GM12878 (cell line): ENCODE data around the gene STK10. TPM values are rescaled to one million over a fixed set of nuclear protein-coding genes. Genes with fewer than 3 reads are reported as not detected.

ENCODE experiments used
- ATAC-seq: fragments of 200-7000 bp; cut with Tn5 transposase; 3 replicates; pipeline ENCODE4 v1.9.1; 2020; ENCODE audit warnings: mild to moderate bottlenecking, moderate library complexity
- BruUV-seq: library from RNA; stranded (reverse); fragments of 400-500 nt; replicated peaks from 2 replicates; lab custom pipeline; 2021; lab: Mats Ljungman, UMichigan
- CTCF ChIA-PET: fragments of 300-600 bp; sonication (Branson Sonifier 250); formaldehyde crosslinking; extraction: SDS; loops from one replicate; lab custom pipeline; 2021; ENCODE audit warnings: inconsistent platforms; lab: Yijun Ruan, JAX
- POLR2A ChIA-PET: fragments of 350-600 bp; formaldehyde crosslinking; extraction: SDS; loops from one replicate; lab custom pipeline; 2021; ENCODE audit warnings: inconsistent platforms; lab: Charles Lee
- RAD21 ChIA-PET: fragments of 300-600 bp; sonication (Branson Sonifier 250); formaldehyde crosslinking; loops from one replicate; lab custom pipeline; 2023; ENCODE audit warnings: antibody characterized with exemption; ENCODE audit not compliant: unreplicated experiment; lab: Charles Lee
- SMC1A ChIA-PET: fragments of 300-600 bp; sonication (Branson Sonifier 250); formaldehyde crosslinking; loops from one replicate; lab custom pipeline; 2023; ENCODE audit not compliant: unreplicated experiment, uncharacterized antibody; lab: Charles Lee
- DNase-seq: peaks from one replicate; pipeline ENCODE4 v3.0.0-alpha.2; 2011; ENCODE audit warnings: low read depth, low spot score
- FAIRE-seq: peaks from 3 replicates; lab custom pipeline; 2011; peaks lifted over from hg19 to GRCh38; lab: Jason Lieb, UNC
- H2AFZ ChIP-seq: 2 replicates; pipeline ENCODE4 v1.6.0; 2011; ENCODE audit warnings: low read depth, low read length, control low read depth; ENCODE audit not compliant: control insufficient read depth
- H3K27ac ChIP-seq: 2 replicates; pipeline ENCODE4 v1.5.1; 2011; ENCODE audit warnings: control low read depth; ENCODE audit not compliant: control insufficient read depth, insufficient read depth
- H3K27me3 ChIP-seq, 2 experiments: replicated peaks in 1 of 2; 2 replicates each; pipeline versions ENCODE4 v1.6.0 to v1.6.1; 2011; ENCODE audit warnings: low read length in 1 of 2; ENCODE audit not compliant: control insufficient read depth in 2 of 2, insufficient read depth in 2 of 2
- H3K36me3 ChIP-seq, 2 experiments: 2 replicates each; pipeline ENCODE4 v1.5.1; 2011; ENCODE audit warnings: low read length in 1 of 2; ENCODE audit not compliant: control insufficient read depth in 2 of 2, insufficient read depth in 2 of 2
- H3K4me1 ChIP-seq: 2 replicates; pipeline ENCODE4 v1.6.1; 2011; ENCODE audit warnings: mild to moderate bottlenecking, low read length, moderate library complexity, mixed read lengths; ENCODE audit not compliant: control insufficient read depth, insufficient read depth
- H3K4me2 ChIP-seq: 2 replicates; pipeline ENCODE4 v1.6.0; 2011; ENCODE audit warnings: control low read depth; ENCODE audit not compliant: control insufficient read depth, insufficient read depth
- H3K4me3 ChIP-seq: fragments of 200-600 bp; sonication (generic); 2 replicates; pipeline ENCODE4 v1.5.1; 2016
- H3K79me2 ChIP-seq: 2 replicates; pipeline ENCODE4 v1.6.0; 2011; ENCODE audit warnings: low read length; ENCODE audit not compliant: control insufficient read depth, insufficient read depth
- H3K9ac ChIP-seq: 2 replicates; pipeline ENCODE4 v1.8.0; 2011; ENCODE audit warnings: low read length, control low read depth, mixed read lengths; ENCODE audit not compliant: control insufficient read depth, insufficient read depth
- H3K9me3 ChIP-seq: replicated peaks from 3 replicates; pipeline ENCODE4 v1.5.1; 2011; ENCODE audit warnings: mild to moderate bottlenecking, low read length; ENCODE audit not compliant: control insufficient read depth, insufficient read depth
- H4K20me1 ChIP-seq: 2 replicates; pipeline ENCODE4 v1.6.0; 2011; ENCODE audit not compliant: control insufficient read depth, insufficient read depth
- BMI1 ChIP-seq: fragments of 450-650 bp; IDR thresholded peaks from 2 replicates; pipeline ENCODE4 v1.6.1; 2016; ENCODE audit warnings: mild to moderate bottlenecking, moderate library complexity, borderline replicate concordance
- CBX3 ChIP-seq: fragments of 200-600 bp; sonication (generic); IDR thresholded peaks from 2 replicates; pipeline ENCODE4 v1.6.1; 2016; ENCODE audit warnings: low read depth, borderline replicate concordance
- CHD1 ChIP-seq: IDR thresholded peaks from 2 replicates; pipeline ENCODE4 v1.6.1; 2012; ENCODE audit warnings: low read depth, low read length, improper control_type of control experiment
- POU2F2 ChIP-seq: IDR thresholded peaks from 3 replicates; pipeline ENCODE4 v1.6.1; 2011; ENCODE audit warnings: low read depth, mild to moderate bottlenecking, low read length, borderline replicate concordance
- RFX5 ChIP-seq: IDR thresholded peaks from 2 replicates; pipeline ENCODE4 v1.6.1; 2011; ENCODE audit warnings: low read depth, low read length, improper control_type of control experiment
- ZNF384 ChIP-seq: IDR thresholded peaks from 2 replicates; pipeline ENCODE4 v1.6.1; 2012; ENCODE audit warnings: low read depth, mild to moderate bottlenecking, low read length, improper control_type of control experiment, borderline replicate concordance
- WGBS: methylation state at CpG from one replicate; pipeline ENCODE4 v1.1.6; 2016; ENCODE audit warnings: low lambda C conversion rate; ENCODE audit not compliant: insufficient replicate concordance, insufficient coverage; ENCODE audit errors: missing lambda C conversion rate; 5-methylcytosine and 5-hydroxymethylcytosine counted together
- in situ Hi-C: fragments of 300-500 bp; cut with MboI; formaldehyde crosslinking; loops from 9 replicates; pipeline ENCODE4 v1.14.3; 2018; ENCODE audit warnings: mixed read lengths
- intact Hi-C: fragments of 100-400 bp; cut with micrococcal nuclease; formaldehyde crosslinking; loops from one replicate; pipeline ENCODE4 v1.14.2; 2022; ENCODE audit not compliant: unreplicated experiment
- polyA plus RNA-seq, 11 experiments: library from polyadenylated mRNA; depleted of rRNA in 4 of 11; unstranded in 6 of 11; stranded (reverse) in 5 of 11; fragments of >200 nt; fragmentation: Nextera tagmentation in 4 of 11; fragmentation: Illumina TruSeq in 1 of 11; extraction: Ambion mirVana in 4 of 11; extraction: Trizol in 1 of 11; gene quantifications; 1 replicate in 1 of 11; 2 replicates in 10 of 11; pipeline versions ENCODE4 v1.2.1 to v1.2.3, GENCODE V29; 2011 to 2016; ENCODE audit warnings: inconsistent platforms in 2 of 11, missing spikeins in 2 of 11, low read depth in 1 of 11
- total RNA-seq, 4 experiments: library from RNA; depleted of rRNA in 3 of 4; stranded (reverse); fragments of >200 nt in 3 of 4; fragmentation: Illumina TruSeq in 1 of 4; extraction: Trizol in 1 of 4; gene quantifications; 2 replicates each; pipeline versions ENCODE4 v1.2.1 to v1.2.3, GENCODE V29; 2013 to 2021
- TF ChIP-seq, protein P1 (sequence below): IDR thresholded peaks from 2 replicates; pipeline ENCODE4 v1.6.1; 2011; ENCODE audit warnings: mild to moderate bottlenecking, low read depth, low read length, moderate library complexity; ENCODE audit not compliant: insufficient replicate concordance
- TF ChIP-seq, protein P2 (sequence below): fragments of 450-650 bp; IDR thresholded peaks from 2 replicates; pipeline ENCODE4 v1.6.1; 2017; ENCODE audit warnings: mild to moderate bottlenecking, low read depth, inconsistent platforms; ENCODE audit not compliant: poor library complexity, severe bottlenecking
- TF ChIP-seq, protein P3 (sequence below): fragments of 450-650 bp; IDR thresholded peaks from 2 replicates; pipeline ENCODE4 v1.6.1; 2017; ENCODE audit warnings: low read depth, mild to moderate bottlenecking, moderate library complexity
- TF ChIP-seq, protein P4 (sequence below): IDR thresholded peaks from 2 replicates; pipeline ENCODE4 v1.6.1; 2011; ENCODE audit warnings: borderline replicate concordance, low read depth, mild to moderate bottlenecking, moderate library complexity, mixed read lengths, low read length; ENCODE audit not compliant: insufficient read depth; ENCODE audit errors: extremely low read length
- TF ChIP-seq, protein P5 (sequence below): fragments of 450-650 bp; conservative IDR thresholded peaks from 2 replicates; pipeline ENCODE4 v1.6.1; 2017; ENCODE audit warnings: mild to moderate bottlenecking, moderate library complexity
- TF ChIP-seq, protein P6 (sequence below): IDR thresholded peaks from 2 replicates; pipeline ENCODE4 v1.6.1; 2011; ENCODE audit warnings: low read depth, low read length, improper control_type of control experiment, borderline replicate concordance

STK10 gene
- total and polyA plus RNA-seq, 10 of the 15 experiments (the other 5 are each of a cell fraction or from before 2014, with no cell fraction given), result 14.2 to 96.4 (median 50.6) TPM

DNA sequence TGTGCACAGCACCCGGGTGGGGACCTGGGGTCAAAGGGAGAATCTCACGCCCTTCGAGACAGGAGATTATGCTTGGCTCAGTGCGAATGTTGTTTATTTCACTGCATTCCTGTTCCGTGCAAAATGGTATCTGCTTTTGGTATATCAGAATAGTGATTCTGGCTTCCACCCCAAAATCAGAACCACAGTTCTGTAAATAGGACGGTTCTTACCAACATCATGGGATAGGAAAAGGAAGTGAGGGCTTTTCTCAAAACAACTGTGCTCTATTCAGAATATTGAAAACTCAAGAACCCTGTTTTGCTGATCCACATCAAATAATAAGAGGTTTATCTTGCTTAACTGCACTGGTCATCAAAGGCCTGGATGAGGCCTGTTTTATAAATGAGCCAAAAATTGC lies 129.9 kb downstream of the STK10 start (continued):
- TF ChIP-seq, protein P1, sequence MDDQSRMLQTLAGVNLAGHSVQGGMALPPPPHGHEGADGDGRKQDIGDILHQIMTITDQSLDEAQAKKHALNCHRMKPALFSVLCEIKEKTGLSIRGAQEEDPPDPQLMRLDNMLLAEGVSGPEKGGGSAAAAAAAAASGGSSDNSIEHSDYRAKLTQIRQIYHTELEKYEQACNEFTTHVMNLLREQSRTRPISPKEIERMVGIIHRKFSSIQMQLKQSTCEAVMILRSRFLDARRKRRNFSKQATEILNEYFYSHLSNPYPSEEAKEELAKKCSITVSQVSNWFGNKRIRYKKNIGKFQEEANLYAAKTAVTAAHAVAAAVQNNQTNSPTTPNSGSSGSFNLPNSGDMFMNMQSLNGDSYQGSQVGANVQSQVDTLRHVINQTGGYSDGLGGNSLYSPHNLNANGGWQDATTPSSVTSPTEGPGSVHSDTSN, result no peak
- TF ChIP-seq BMI1, result no peak

DNA sequence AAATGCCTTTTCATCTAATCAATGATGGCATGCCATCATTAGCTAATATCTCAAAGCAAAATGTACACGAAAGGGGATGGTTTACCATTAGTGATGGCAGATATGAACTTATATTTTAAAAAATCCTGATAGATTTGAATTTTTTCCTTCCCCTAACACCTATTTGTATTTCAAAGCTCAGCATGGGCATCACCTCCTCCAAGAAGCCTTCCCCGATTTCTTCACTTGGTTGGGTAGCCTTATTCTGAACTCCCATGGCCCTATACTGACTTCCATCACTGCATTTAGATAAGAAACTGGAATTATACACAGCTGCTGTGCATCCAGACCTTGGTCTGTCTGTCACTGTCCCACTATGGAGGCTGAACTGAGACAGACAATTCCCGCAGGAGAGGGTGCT lies 132.0 kb downstream of the STK10 start:
- DNase-seq (no peak), ATAC-seq (no peak), FAIRE-seq (no peak)
- H3K36me3 ChIP-seq, result peaks cover 33 to 50% of the 10 kb centered on the region in 2 experiments
- H3K79me2 ChIP-seq, result no peaks in the 10 kb centered on the region
- H3K4me2 ChIP-seq, result no peak overlapping the region
- ChIA-PET SMC1A (no interaction called here), POLR2A (no interaction called here), RAD21 (no interaction called here), CTCF (no interaction called here)
- no peak overlapping the region for H3K27ac ChIP-seq
- H3K9me3 ChIP-seq, result no peaks in the 10 kb centered on the region
- H4K20me1 ChIP-seq, result no peaks in the 10 kb centered on the region
- in situ Hi-C loops, result no loop called here
- intact Hi-C loops, result no loop called here
- 86% methylated on average over 3 of the region's 3 CpGs for whole genome bisulfite sequencing
- H3K27me3 ChIP-seq, result no peaks in the 10 kb centered on the region
- no peak overlapping the region for H3K4me3 ChIP-seq
- no peak overlapping the region for H2AFZ ChIP-seq
- no TSS peak for BruUV-seq
- H3K4me1 ChIP-seq, result no peaks in the 10 kb centered on the region
- no peak overlapping the region for H3K9ac ChIP-seq
- TF ChIP-seq CBX3, result no peak
- TF ChIP-seq, protein P2, sequence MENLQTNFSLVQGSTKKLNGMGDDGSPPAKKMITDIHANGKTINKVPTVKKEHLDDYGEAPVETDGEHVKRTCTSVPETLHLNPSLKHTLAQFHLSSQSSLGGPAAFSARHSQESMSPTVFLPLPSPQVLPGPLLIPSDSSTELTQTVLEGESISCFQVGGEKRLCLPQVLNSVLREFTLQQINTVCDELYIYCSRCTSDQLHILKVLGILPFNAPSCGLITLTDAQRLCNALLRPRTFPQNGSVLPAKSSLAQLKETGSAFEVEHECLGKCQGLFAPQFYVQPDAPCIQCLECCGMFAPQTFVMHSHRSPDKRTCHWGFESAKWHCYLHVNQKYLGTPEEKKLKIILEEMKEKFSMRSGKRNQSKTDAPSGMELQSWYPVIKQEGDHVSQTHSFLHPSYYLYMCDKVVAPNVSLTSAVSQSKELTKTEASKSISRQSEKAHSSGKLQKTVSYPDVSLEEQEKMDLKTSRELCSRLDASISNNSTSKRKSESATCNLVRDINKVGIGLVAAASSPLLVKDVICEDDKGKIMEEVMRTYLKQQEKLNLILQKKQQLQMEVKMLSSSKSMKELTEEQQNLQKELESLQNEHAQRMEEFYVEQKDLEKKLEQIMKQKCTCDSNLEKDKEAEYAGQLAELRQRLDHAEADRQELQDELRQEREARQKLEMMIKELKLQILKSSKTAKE, result no peak
- no peak for TF ChIP-seq ZNF384
- TF ChIP-seq CHD1, result no peak
- TF ChIP-seq, protein P3, sequence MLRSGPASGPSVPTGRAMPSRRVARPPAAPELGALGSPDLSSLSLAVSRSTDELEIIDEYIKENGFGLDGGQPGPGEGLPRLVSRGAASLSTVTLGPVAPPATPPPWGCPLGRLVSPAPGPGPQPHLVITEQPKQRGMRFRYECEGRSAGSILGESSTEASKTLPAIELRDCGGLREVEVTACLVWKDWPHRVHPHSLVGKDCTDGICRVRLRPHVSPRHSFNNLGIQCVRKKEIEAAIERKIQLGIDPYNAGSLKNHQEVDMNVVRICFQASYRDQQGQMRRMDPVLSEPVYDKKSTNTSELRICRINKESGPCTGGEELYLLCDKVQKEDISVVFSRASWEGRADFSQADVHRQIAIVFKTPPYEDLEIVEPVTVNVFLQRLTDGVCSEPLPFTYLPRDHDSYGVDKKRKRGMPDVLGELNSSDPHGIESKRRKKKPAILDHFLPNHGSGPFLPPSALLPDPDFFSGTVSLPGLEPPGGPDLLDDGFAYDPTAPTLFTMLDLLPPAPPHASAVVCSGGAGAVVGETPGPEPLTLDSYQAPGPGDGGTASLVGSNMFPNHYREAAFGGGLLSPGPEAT, result no peak
- TF ChIP-seq POU2F2, result no peak
- TF ChIP-seq RFX5, result no peak
- TF ChIP-seq, protein P4, sequence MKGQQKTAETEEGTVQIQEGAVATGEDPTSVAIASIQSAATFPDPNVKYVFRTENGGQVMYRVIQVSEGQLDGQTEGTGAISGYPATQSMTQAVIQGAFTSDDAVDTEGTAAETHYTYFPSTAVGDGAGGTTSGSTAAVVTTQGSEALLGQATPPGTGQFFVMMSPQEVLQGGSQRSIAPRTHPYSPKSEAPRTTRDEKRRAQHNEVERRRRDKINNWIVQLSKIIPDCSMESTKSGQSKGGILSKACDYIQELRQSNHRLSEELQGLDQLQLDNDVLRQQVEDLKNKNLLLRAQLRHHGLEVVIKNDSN, result no peak
- TF ChIP-seq, protein P5, sequence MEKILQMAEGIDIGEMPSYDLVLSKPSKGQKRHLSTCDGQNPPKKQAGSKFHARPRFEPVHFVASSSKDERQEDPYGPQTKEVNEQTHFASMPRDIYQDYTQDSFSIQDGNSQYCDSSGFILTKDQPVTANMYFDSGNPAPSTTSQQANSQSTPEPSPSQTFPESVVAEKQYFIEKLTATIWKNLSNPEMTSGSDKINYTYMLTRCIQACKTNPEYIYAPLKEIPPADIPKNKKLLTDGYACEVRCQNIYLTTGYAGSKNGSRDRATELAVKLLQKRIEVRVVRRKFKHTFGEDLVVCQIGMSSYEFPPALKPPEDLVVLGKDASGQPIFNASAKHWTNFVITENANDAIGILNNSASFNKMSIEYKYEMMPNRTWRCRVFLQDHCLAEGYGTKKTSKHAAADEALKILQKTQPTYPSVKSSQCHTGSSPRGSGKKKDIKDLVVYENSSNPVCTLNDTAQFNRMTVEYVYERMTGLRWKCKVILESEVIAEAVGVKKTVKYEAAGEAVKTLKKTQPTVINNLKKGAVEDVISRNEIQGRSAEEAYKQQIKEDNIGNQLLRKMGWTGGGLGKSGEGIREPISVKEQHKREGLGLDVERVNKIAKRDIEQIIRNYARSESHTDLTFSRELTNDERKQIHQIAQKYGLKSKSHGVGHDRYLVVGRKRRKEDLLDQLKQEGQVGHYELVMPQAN, result no peak
- TF ChIP-seq, protein P6, sequence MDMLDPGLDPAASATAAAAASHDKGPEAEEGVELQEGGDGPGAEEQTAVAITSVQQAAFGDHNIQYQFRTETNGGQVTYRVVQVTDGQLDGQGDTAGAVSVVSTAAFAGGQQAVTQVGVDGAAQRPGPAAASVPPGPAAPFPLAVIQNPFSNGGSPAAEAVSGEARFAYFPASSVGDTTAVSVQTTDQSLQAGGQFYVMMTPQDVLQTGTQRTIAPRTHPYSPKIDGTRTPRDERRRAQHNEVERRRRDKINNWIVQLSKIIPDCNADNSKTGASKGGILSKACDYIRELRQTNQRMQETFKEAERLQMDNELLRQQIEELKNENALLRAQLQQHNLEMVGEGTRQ, result no peak
